Left ventricle myocardium superior (tissue), 1 donor: ENCODE data around the gene GSTM2. TPM values are rescaled to one million over a fixed set of nuclear protein-coding genes. Genes with fewer than 3 reads are reported as not detected.

Experiments used
- total RNA-seq: library from RNA; stranded (reverse); fragmentation: NEBNext Ultra II Directional; extraction: Animal tissue kit (Norgen Biotek cat#: 25700); gene quantifications from one replicate; pipeline ENCODE4 v1.2.1, GENCODE V29; 2021
- donor health status: DM: no; HTN: yes; CAD: no; lungs with severe emphysema.

Gene GSTM2
- total RNA-seq, 1 donor from 2014 or later: 83.6 TPM

Other genes starting within 250 kb of the GSTM2 start
- gene PSMA5, start 241.6 kb upstream of the GSTM2 start, total RNA-seq: 50.8 TPM
- gene SYPL2, start 201.5 kb upstream of the GSTM2 start, total RNA-seq: 30.4 TPM
- gene ATXN7L2, start 184.2 kb upstream of the GSTM2 start, total RNA-seq: 3.4 TPM
- gene CYB561D1, start 174.0 kb upstream of the GSTM2 start, total RNA-seq: 4.3 TPM
- 18.4 TPM for gene AMIGO1, start 158.3 kb upstream of the GSTM2 start, total RNA-seq
- 0.07 TPM for gene GPR61, start 128.2 kb upstream of the GSTM2 start, total RNA-seq
- gene GNAI3, start 119.4 kb upstream of the GSTM2 start, total RNA-seq: 2.2 TPM
- not detected for gene GNAT2, start 48.4 kb upstream of the GSTM2 start, total RNA-seq
- 11.0 TPM for gene AMPD2, start 48.2 kb upstream of the GSTM2 start, total RNA-seq
- gene GSTM4, start 12.0 kb upstream of the GSTM2 start, total RNA-seq: 46.5 TPM
- gene GSTM1, start 19.8 kb downstream of the GSTM2 start, total RNA-seq: not detected
- 2.6 TPM for gene GSTM5, start 44.2 kb downstream of the GSTM2 start, total RNA-seq
- 113 TPM for gene GSTM3, start 73.0 kb downstream of the GSTM2 start, total RNA-seq
- not detected for gene EPS8L3, start 95.9 kb downstream of the GSTM2 start, total RNA-seq
- gene CSF1, start 242.8 kb downstream of the GSTM2 start, total RNA-seq: 14.9 TPM